GM12892 (cell line): ENCODE data around the gene MYL12A.

Experiments
- POLR2A ChIP-seq: IDR thresholded peaks from 2 replicates; pipeline ENCODE4 v1.6.1; 2011; ENCODE audit warnings: low read depth, low read length, control low read depth
- POLR2AphosphoS5 ChIP-seq: IDR thresholded peaks from 2 replicates; pipeline ENCODE4 v1.6.1; 2011; ENCODE audit warnings: low read depth, low read length, control low read depth

DNA sequence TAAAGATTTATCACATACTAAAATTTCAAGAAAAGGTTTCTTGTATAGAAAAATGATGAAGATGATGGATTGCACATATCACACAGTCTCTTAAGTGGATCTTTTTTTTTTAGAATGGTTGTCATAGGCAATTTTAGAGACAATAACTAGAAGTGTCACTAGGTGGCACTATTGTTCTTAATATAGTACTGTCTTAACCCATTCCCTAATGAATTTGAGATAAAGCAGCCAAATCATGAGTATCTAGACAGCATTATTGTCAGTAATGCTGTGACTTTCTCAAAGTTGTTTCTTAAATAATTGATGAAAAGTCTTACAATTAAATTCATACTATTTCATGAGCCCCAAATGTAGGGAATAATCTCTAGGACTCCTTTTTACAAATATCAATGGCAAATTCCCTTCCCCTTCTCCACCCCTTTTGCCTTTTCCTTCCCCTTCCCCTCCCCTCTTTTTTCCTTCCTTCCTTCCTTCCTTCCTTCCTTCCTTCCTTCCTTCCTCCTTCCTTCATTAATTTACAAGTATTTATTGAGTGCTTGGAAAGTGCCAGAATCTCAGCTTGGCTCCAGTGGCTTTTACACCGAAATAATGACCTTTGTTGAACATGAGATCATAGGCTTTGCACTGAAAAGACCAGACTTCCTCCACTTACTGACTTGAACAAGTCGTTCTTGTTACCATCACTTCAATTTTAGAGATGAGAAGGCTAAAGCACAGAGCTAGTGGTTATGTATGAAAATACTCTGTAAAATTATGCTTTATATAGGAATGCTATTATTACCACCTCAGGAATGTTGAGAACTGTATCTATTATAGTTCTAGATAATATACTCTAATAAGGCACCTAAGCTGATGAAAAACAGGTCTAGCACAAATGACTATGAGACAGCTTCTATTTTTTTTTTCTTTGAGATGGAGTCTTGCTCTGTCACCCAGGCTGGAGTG, 34.1 kb downstream of the MYL12A start:
- no peak for TF ChIP-seq POLR2A
- TF ChIP-seq POLR2AphosphoS5: no peak
